Measurements from ENCODE around the gene VCL.

VCL gene

DNA sequence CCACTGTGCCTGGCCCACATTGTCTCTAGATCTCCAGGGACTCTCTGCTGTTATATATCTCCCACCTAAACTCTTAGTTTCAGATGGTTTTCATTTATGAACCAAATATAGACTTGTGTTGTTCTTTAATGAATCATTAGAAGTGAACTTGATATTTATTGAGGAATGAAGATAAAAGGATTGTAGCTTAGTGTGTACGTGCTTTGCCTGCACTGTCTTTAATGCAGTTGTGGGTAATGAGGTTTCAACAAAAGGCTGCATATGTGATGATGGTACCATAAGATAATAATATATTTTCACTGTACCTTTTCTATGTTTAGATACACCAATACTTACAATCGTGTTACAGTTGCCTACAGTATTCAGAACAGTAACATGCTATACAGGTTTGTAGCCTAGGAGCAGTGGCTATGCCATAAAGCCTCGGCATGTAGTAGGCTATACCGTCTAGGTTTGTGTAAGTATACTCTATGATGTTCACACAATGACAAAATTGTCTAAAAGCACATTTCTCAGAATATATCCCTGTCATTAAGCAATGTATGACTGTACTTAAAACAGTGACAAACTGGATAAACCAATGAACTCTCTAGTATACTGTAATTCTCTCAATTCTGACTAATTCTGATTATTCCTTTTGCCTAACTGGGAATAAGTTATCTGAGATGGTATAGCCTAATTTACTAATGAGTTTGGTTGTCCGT, 25.2 kb downstream of the VCL start:
- Histone ChIP-seq H2AFZ (ENCODE audit: low read depth, low read length, severe bottlenecking) (no peak overlapping the region), H3K27ac (ENCODE audit: low read depth, low read length) (no peak overlapping the region), H3K4me3 (ENCODE audit: insufficient read depth, low read length, poor library complexity, severe bottlenecking) (no peak overlapping the region), H4K20me1 (ENCODE audit: low read depth, low read length) (no peaks in the 10 kb centered on the region), H3K79me2 (ENCODE audit: insufficient read depth, low read length) (peaks cover 18% of the 10 kb centered on the region), H3F3A (ENCODE audit: insufficient read depth) (no peaks in the 10 kb centered on the region), H3K9me3 (ENCODE audit: insufficient read depth, low read length) (no peaks in the 10 kb centered on the region), H3K9me2 (replicated peaks; ENCODE audit: insufficient read depth, low read length) (no peaks in the 10 kb centered on the region), H3K36me3 (ENCODE audit: low read length) (no peaks in the 10 kb centered on the region), H3K9ac (ENCODE audit: low read length) (no peak overlapping the region), H3K4me2 (ENCODE audit: low read depth, low read length, poor library complexity, severe bottlenecking) (no peak overlapping the region), H3K27me3 (ENCODE audit: low read length) (no peaks in the 10 kb centered on the region)
- TF ChIP-seq EZH2phosphoT487 (conservative IDR thresholded peaks at IDR 0.05; ENCODE audit: low read length) = no peak
- TF ChIP-seq, protein P1, sequence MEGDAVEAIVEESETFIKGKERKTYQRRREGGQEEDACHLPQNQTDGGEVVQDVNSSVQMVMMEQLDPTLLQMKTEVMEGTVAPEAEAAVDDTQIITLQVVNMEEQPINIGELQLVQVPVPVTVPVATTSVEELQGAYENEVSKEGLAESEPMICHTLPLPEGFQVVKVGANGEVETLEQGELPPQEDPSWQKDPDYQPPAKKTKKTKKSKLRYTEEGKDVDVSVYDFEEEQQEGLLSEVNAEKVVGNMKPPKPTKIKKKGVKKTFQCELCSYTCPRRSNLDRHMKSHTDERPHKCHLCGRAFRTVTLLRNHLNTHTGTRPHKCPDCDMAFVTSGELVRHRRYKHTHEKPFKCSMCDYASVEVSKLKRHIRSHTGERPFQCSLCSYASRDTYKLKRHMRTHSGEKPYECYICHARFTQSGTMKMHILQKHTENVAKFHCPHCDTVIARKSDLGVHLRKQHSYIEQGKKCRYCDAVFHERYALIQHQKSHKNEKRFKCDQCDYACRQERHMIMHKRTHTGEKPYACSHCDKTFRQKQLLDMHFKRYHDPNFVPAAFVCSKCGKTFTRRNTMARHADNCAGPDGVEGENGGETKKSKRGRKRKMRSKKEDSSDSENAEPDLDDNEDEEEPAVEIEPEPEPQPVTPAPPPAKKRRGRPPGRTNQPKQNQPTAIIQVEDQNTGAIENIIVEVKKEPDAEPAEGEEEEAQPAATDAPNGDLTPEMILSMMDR (IDR thresholded peaks at IDR 0.05; ENCODE audit: insufficient read depth, low read length, poor library complexity, severe bottlenecking) = no peak

DNA sequence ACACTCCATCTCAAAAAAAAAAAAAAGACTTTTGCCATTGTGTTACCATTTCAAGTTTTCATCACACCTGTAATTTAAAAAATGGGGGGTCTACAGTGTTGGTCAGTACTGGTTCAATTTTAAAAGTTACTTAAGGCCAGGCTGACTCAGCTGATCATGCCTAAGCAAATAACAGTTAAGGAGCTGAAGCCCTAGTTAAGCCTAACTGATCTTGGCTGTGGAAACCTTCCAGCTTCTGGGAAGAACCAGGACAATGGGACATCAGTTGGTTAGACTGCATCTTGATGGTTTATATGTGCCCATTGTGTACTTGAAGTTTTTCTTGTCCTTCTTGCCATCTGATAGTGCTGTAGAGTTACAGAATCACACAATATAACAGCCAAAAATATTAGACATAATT, 26.7 kb downstream of the VCL start:
- H3K9me2 ChIP-seq (replicated peaks; ENCODE audit: insufficient read depth, low read length) = no peaks in the 10 kb centered on the region
- H3K4me3 ChIP-seq (ENCODE audit: insufficient read depth, low read length, poor library complexity, severe bottlenecking) = no peak overlapping the region
- H3K27ac ChIP-seq (ENCODE audit: low read depth, low read length) = no peak overlapping the region
- no peaks in the 10 kb centered on the region for H4K20me1 ChIP-seq (ENCODE audit: low read depth, low read length)
- no peaks in the 10 kb centered on the region for H3K27me3 ChIP-seq (ENCODE audit: low read length)
- TF ChIP-seq, protein P1 (IDR thresholded peaks at IDR 0.05; ENCODE audit: insufficient read depth, low read length, poor library complexity, severe bottlenecking) = no peak
- no peak for TF ChIP-seq EZH2phosphoT487 (conservative IDR thresholded peaks at IDR 0.05; ENCODE audit: low read length)
- peaks cover 18% of the 10 kb centered on the region for H3K79me2 ChIP-seq (ENCODE audit: insufficient read depth, low read length)
- H3F3A ChIP-seq (ENCODE audit: insufficient read depth) = no peaks in the 10 kb centered on the region
- no peaks in the 10 kb centered on the region for H3K9me3 ChIP-seq (ENCODE audit: insufficient read depth, low read length)
- no peak overlapping the region for H2AFZ ChIP-seq (ENCODE audit: low read depth, low read length, severe bottlenecking)
- no peak overlapping the region for H3K4me2 ChIP-seq (ENCODE audit: low read depth, low read length, poor library complexity, severe bottlenecking)
- no peak overlapping the region for H3K9ac ChIP-seq (ENCODE audit: low read length)
- H3K36me3 ChIP-seq (ENCODE audit: low read length) = no peaks in the 10 kb centered on the region

DNA sequence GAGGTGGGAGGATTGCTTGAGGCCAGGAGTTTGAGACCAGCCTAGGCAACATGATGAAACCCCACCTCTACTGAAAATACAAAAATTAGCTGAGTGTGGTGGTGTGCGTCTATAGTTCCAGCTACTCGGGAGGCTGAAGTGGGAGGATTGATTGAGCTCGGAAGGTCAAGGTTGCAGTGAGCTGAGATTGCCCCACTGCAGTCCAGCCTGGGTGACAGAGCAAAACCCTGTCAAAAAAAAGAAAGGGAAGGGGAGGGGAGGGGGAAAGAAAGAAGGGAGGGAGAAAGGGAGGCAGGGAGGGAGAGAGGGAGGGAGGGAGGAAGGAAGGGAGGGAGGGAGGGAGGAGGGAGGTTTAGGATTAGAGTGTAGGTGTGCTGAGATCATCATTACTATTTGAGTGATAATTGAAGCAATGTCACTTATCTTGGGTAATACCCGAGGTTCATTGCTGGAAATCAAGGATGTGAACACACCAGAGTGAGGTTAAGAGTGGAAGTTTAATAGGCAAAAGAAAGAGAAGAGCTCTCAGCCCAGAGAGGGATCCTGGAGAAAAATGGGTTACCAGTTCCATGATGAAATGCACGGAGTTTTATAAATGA, 27.6 kb downstream of the VCL start:
- peaks cover 12% of the 10 kb centered on the region for H3K79me2 ChIP-seq (ENCODE audit: insufficient read depth, low read length)
- no peaks in the 10 kb centered on the region for H3K36me3 ChIP-seq (ENCODE audit: low read length)
- H3K4me2 ChIP-seq (ENCODE audit: low read depth, low read length, poor library complexity, severe bottlenecking) = no peak overlapping the region
- no peaks in the 10 kb centered on the region for H3K27me3 ChIP-seq (ENCODE audit: low read length)
- no peaks in the 10 kb centered on the region for H3K9me2 ChIP-seq (replicated peaks; ENCODE audit: insufficient read depth, low read length)
- H4K20me1 ChIP-seq (ENCODE audit: low read depth, low read length) = no peaks in the 10 kb centered on the region
- no peaks in the 10 kb centered on the region for H3K9me3 ChIP-seq (ENCODE audit: insufficient read depth, low read length)
- H2AFZ ChIP-seq (ENCODE audit: low read depth, low read length, severe bottlenecking) = no peak overlapping the region
- no peak overlapping the region for H3K27ac ChIP-seq (ENCODE audit: low read depth, low read length)
- no peak for TF ChIP-seq EZH2phosphoT487 (conservative IDR thresholded peaks at IDR 0.05; ENCODE audit: low read length)
- TF ChIP-seq, protein P1 (IDR thresholded peaks at IDR 0.05; ENCODE audit: insufficient read depth, low read length, poor library complexity, severe bottlenecking) = no peak
- no peak overlapping the region for H3K4me3 ChIP-seq (ENCODE audit: insufficient read depth, low read length, poor library complexity, severe bottlenecking)
- no peaks in the 10 kb centered on the region for H3F3A ChIP-seq (ENCODE audit: insufficient read depth)
- no peak overlapping the region for H3K9ac ChIP-seq (ENCODE audit: low read length)
